GF-D8 (cell line): ENCODE results near the gene AMELY.
"Not testable (repeated sequence)": the region's sequence is repeated elsewhere in the genome, so short reads cannot be mapped to it uniquely, and the experiment has no call there.

ENCODE experiments used
- DNase-seq: peaks from one replicate; lab custom pipeline; 2025; lab: John Stamatoyannopoulos, UW

AMELY gene, protein sequence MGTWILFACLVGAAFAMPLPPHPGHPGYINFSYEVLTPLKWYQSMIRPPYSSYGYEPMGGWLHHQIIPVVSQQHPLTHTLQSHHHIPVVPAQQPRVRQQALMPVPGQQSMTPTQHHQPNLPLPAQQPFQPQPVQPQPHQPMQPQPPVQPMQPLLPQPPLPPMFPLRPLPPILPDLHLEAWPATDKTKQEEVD

DNA sequence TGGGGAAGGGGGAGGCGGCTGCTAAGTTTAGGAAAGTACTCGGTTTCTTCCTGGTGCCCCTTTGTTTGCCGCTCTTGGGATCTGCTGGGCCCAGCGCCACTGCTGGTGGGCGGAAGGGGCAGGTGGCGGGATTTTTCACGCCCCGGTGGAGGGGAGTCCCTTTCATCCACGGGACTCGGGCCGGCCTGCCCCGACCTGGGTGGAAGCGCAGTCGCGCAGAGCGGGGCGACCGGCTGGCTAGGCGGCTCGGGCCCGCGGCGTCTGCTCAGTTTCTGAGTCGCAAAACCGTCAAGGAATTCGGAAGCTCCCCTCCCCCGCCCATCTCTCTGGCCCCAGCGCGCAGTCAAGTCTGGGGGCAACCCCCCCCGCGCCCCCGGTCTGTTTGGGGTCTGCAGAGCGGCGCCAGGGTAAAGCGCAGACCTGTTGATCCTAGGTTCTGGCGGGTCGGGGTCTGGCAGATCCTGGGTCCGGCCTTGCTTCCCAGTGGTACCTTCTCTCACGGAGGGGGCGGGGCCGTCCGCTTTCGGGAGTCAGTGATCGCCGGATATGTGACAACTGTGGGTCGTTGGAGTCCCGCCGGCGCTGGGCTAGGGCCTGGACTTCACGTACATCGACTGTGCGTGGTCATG, at the start of gene AMELY:
TSS of gene AMELY (minus strand) at position 500 of the 629 bp plus-strand sequence. CDS start 39,144 bp downstream, outside the sequence.
- DNase-seq: no peak

DNA sequence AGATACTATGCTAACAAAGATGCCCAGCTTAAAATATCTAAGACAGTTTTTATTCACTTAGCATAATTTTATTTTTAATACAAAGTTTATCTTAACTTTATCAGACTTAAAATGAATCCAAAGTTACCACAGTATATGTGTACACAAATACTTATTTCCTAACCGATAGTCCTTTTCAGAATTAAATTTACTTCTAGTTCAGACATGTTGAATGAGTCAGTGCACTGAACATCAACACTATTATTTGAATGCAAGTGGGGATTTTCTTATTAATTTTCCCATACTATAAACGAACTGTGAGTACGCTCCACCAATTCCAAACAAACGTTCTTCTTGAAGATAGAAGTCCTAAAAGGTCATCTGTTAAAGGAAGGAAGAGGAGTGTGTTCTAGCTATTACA, 38.4 kb upstream of the AMELY start:
- no peak for DNase-seq

DNA sequence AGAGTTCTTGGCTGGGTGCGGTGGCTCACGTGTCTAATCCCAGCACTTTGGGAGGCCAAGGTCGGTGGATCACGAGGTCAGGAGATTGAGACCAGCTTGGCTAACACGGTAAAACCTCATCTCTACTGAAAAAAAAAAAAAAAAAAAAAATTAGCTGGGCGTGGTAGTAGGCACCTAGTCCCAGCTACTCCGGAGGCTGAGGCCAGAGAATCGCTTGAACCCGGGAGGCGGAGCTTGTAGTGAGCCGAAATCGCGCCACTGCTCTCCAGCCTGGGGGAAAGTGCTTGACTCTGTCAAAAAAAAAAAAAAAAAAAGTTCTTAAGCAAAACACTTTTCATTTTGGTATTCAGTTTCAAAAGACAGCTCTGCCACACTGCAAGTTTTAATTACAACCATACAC, 36.8 kb upstream of the AMELY start:
- DNase-seq: no peak

- DNase-seq: no peak
Observed at GRCh38 chrY:6947695-6948094, 36.1 kb upstream of the AMELY start.

DNA sequence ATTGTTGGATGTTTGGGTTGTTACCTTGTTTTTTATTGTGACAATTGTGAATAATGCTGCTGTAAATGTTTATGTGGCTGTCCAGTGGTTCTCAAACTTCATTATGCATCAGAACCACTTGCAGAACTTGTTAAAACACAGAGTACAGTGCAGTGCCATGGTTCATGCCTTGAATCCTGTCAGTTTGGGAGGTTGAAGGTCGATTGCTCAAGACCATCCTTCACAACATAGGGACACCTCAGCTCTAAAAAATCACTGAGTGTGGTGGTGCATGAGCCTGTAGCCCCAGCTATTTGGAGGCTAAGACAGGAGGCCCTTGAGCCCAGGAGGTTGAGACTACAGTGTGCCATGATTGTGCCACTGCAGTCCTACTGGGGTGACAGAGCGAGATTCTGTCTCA, 23.9 kb upstream of the AMELY start:
- no peak for DNase-seq

- no peak for DNase-seq
Observed at GRCh38 chrY:6931779-6932396, 20.3 kb upstream of the AMELY start.

DNA sequence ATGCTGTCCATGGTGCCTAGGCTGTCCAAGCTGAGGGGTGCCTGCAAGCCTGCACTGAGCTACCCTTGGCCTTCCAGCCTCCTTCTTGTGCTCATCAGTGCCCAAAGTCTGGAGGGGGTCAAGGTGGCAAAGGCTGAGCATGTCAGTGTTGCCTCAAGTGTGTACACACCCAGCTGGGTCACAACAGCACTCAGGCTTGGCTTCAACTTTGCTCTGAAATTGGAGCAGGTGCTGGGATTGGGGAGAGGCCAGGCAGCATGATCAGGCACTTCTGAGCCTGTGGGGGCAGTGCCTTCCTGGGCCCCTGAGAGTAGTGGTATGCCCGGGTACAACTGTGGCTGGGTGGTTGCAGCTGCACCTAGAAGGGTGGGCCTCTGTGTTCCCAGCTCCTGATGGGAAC, 17.7 kb upstream of the AMELY start:
- no peak for DNase-seq

GRCh38 chrY:6928265-6928664, 16.7 kb upstream of the AMELY start:
- no peak for DNase-seq

GRCh38 chrY:6921061-6921460, 9.5 kb upstream of the AMELY start:
- no peak for DNase-seq

DNA sequence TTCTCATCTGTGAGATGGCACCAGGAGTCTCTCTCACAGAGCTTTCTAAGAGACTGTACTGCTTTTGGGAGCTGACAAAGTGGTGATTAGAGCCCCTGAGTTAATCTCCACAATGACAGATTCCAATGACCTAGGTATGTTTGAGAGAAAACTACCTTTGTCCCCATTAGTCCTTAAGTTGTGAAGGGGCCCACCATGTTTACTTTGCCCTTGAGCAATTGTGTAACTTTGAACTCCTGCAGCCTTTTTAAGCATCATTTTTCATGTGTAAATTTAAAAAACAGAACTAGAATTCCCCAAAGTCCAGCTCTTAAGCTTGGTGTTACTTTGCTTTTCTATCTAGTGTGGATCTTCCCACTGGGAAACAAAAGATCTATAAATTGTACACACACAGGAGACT, 1.8 kb upstream of the AMELY start:
- DNase-seq: no peak

DNA sequence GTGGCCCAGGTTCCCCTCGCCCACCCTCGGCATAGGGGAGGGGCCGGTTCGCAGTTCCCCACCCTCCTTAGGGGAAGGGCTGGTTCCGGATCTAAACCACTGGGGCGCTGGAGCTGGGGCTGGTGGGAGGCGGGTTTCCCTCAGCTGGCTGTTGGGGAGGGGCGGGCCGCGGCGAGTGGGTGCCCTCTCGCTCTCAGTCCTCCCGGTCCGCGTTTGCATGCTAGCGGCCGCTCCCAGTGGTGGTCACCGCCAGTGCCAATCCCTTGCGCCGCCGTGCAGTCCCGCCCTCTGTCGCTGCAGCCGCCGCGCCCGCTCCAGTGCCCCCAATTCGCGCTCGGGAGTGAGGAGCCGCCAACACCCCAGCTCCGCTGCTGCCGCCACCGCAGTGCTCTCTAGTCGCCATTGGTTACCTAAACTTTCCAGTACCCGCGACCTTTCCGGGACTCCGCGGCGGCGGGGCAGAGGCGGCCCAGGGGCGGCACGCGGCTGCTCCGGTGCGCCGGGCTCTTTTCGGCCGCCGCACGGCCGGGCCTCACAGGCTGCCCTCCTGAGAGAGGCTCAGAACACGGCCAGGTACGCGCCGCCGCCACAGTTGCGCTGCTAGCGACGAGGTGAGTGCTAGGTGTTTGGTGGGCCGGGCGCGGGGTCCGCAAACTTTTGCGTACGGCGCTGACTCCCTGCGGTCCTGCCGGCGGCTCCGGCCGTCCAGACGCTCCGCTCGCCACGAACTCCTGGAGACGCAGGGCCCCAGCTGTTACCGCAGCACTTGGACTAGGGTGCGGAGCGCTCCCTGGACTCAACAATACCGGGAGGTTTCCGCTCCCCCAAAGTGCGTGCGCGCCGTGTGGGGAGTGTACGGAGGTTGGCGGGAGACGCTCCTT, 940 bp downstream of the AMELY start, which contains the start of gene TBL1Y:
TSS of gene TBL1Y (plus strand) at position 326 of the 881 bp plus-strand sequence. CDS start 114,388 bp downstream, outside the sequence.
- no peak for DNase-seq

GRCh38 chrY:6909856-6910255, 1.7 kb downstream of the AMELY start:
- DNase-seq: no peak

- no peak for DNase-seq
Observed at GRCh38 chrY:6909118-6909521, 2.4 kb downstream of the AMELY start.

DNA sequence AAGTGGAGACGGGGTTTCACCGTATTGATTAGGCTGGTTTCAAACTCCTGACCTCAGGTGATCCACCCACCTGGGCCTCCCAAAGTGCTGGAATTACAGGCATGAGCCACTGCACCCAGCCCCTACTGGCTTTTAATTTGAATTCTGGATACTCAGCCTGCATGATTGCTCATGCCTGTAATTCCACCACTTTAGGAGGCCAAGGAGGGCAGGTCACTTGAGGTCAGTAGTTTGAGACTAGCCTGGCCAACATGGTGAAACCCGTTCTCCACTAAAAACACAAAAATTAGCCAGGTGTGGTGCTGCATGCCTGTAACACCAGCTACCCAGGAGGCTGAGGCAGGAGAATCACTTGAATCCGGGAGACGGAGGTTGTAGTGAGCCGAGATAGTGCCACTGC, 3.5 kb downstream of the AMELY start:
- DNase-seq: not testable (repeated sequence)

DNA sequence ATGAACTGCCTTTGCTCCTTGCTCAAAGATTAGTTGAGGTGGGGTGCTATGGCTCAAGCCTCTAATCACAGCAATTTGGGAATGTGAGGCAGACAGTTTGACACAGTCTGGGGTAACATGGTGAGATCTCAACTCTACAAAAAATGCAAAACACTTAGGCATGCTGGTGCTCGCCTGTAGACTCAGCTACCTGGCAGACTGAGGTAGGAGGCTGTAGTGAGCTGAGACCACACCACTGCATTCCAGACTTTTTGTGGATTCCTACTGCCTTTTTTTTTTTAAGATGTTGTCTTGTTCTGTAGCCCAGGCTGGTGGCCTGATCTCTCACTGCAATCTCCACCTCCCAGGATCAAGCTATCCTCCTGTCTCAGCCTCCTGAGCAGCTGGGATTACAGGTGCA, 4.0 kb downstream of the AMELY start:
- no peak for DNase-seq

- not testable (repeated sequence) for DNase-seq
Observed at GRCh38 chrY:6902116-6902515, 9.4 kb downstream of the AMELY start.

- no peak for DNase-seq
Observed at GRCh38 chrY:6895236-6895635, 16.3 kb downstream of the AMELY start.

- DNase-seq: no peak
Observed at GRCh38 chrY:6894496-6894895, 17.1 kb downstream of the AMELY start.

GRCh38 chrY:6849384-6849783, 62.2 kb downstream of the AMELY start:
- no peak for DNase-seq

DNA sequence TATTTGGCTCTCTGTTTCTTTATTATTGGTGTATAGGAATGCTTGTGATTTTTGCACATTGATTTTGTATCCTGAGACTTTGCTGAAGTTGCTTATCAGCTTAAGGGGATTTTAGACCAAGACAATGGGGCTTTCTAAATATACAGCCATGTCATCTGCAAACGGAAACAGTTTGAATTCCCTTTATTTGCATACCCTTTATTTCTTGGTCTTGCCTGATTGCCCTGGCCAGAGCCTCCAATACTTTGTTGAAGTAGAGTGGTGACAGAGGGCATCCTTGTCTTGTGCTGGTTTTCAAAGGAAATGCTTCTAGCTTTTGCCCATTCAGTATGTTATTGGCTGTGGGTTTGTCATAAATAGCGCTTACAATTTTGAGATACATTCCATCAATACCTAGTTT, 68.9 kb downstream of the AMELY start:
- DNase-seq: not testable (repeated sequence)
